ENCODE results near the gene TMTC1. TPM values are rescaled to one million over a fixed set of nuclear protein-coding genes. Genes with fewer than 3 reads are reported as not detected.

Gene TMTC1
- total and polyA plus RNA-seq, 7 donors, result 15.8 to 45.8 (median 30.4) TPM

GRCh38 chr12:29534935-29535334, 248.8 kb downstream of the TMTC1 start:
- H3K36me3 ChIP-seq (ENCODE audit: insufficient read depth in 1 of 2, low read depth in 1 of 2), result peaks cover 0 to 16% of the 10 kb centered on the region in 2 donors
- H3K27me3 ChIP-seq (ENCODE audit: insufficient read depth in 3 of 3, low read length in 2 of 3), result no peaks in the 10 kb centered on the region
- DNase-seq (no peak), ATAC-seq (peak in 3 of 4 donors; percentile 69 to 75 (median 70))
- TF ChIP-seq CTCF (IDR thresholded peaks at IDR 0.05), result no peak
- WGBS, 3 donors, result 89 to 96% (median 90%) methylated on average over 2 of the region's 2 CpGs
- no peak overlapping the region for H3K27ac ChIP-seq
- intact Hi-C loops (cut with DNase I), result loop anchor here in 1 of 2 donors (5.0 kb wide), 1 partner anchor 1072 kb away; no protein-coding TSS in a partner anchor
- peaks cover 2% of the 10 kb centered on the region for H3K4me1 ChIP-seq
- no peaks in the 10 kb centered on the region for H3K9me3 ChIP-seq
- H3K4me3 ChIP-seq, result no peak overlapping the region

- intact Hi-C loops (cut with DNase I), result no loop called here
Observed at GRCh38 chr12:29533815-29534489, 249.8 kb downstream of the TMTC1 start.

GRCh38 chr12:29531471-29531870, 252.3 kb downstream of the TMTC1 start:
- Histone ChIP-seq H3K9me3 (no peaks in the 10 kb centered on the region), H3K36me3 (ENCODE audit: insufficient read depth in 1 of 2, low read depth in 1 of 2) (peaks cover 0 to 16% of the 10 kb centered on the region in 2 donors), H3K4me1 (peaks cover 17% of the 10 kb centered on the region), H3K27me3 (ENCODE audit: insufficient read depth in 3 of 3, low read length in 2 of 3) (no peaks in the 10 kb centered on the region), H3K4me3 (no peak overlapping the region), H3K27ac (no peak overlapping the region)
- ATAC-seq, result no peak
- intact Hi-C loops (cut with DNase I), result no loop called here
- no peak for TF ChIP-seq CTCF (IDR thresholded peaks at IDR 0.05)
- WGBS, 3 donors, result 68 to 84% (median 69%) methylated on average over 1 of the region's 1 CpG
- DNase-seq, result no peak

More at GRCh38 chr12:29533815-29534489, 249.8 kb downstream of the TMTC1 start:
- Histone ChIP-seq H3K9me3 (no peaks in the 10 kb centered on the region), H3K27me3 (ENCODE audit: insufficient read depth in 3 of 3, low read length in 2 of 3) (no peaks in the 10 kb centered on the region), H3K4me3 (no peak overlapping the region), H3K27ac (no peak overlapping the region), H3K4me1 (peaks cover 6% of the 10 kb centered on the region), H3K36me3 (ENCODE audit: insufficient read depth in 1 of 2, low read depth in 1 of 2) (peaks cover 0 to 16% of the 10 kb centered on the region in 2 donors)
- WGBS, 3 donors, result 26 to 60% (median 37%) methylated on average over 4 of the region's 4 CpGs
- ATAC-seq, result peak in 1 of 4 donors; percentile 47
- no peak for TF ChIP-seq CTCF (IDR thresholded peaks at IDR 0.05)
- DNase-seq, result no peak

- intact Hi-C loops (cut with DNase I), result no loop called here
- H3K9me3 ChIP-seq, result no peaks in the 10 kb centered on the region
- no peak for DNase-seq
- peaks cover 0 to 11% of the 10 kb centered on the region in 2 donors for H3K36me3 ChIP-seq (ENCODE audit: insufficient read depth in 1 of 2, low read depth in 1 of 2)
- H3K4me1 ChIP-seq, result peaks cover 17% of the 10 kb centered on the region
- H3K27me3 ChIP-seq (ENCODE audit: insufficient read depth in 3 of 3, low read length in 2 of 3), result no peaks in the 10 kb centered on the region
- no peak overlapping the region for H3K4me3 ChIP-seq
- H3K27ac ChIP-seq, result no peak overlapping the region
- TF ChIP-seq CTCF (IDR thresholded peaks at IDR 0.05), result no peak
- 91 to 96% (median 91%) methylated on average over 4 of the region's 4 CpGs for WGBS, 3 donors
- ATAC-seq, result no peak
Observed at GRCh38 chr12:29530436-29530835, 253.3 kb downstream of the TMTC1 start.

Data from psoas muscle (tissue), 8 donors.